Measurements from ENCODE around the gene INO80.

Gene INO80

GRCh38 chr15:40990789-40991188 is 125.3 kb downstream of the INO80 start:
- Histone ChIP-seq H3K27ac (ENCODE audit: insufficient read depth, low read depth, low read length, poor library complexity, severe bottlenecking) (no peak overlapping the region), H3K9me3 (ENCODE audit: control insufficient read depth, low read length) (no peaks in the 10 kb centered on the region), H3K4me3 (ENCODE audit: insufficient read depth, low read depth, low read length) (no peak overlapping the region), H3K4me1 (ENCODE audit: control insufficient read depth, insufficient read depth, low read length) (no peaks in the 10 kb centered on the region), H3K36me3 (ENCODE audit: control insufficient read depth, insufficient read depth, low read length) (peaks cover 7% of the 10 kb centered on the region), H3K27me3 (ENCODE audit: control insufficient read depth, insufficient read depth, low read length, poor library complexity, severe bottlenecking) (no peaks in the 10 kb centered on the region)
- WGBS, 2 experiments = 0% methylated on average over 1 of the region's 1 CpG

GRCh38 chr15:40990080-40990479 is 126.0 kb downstream of the INO80 start:
- Histone ChIP-seq H3K4me3 (ENCODE audit: insufficient read depth, low read depth, low read length) (no peak overlapping the region), H3K9me3 (ENCODE audit: control insufficient read depth, low read length) (no peaks in the 10 kb centered on the region), H3K36me3 (ENCODE audit: control insufficient read depth, insufficient read depth, low read length) (peaks cover 9% of the 10 kb centered on the region), H3K27me3 (ENCODE audit: control insufficient read depth, insufficient read depth, low read length, poor library complexity, severe bottlenecking) (no peaks in the 10 kb centered on the region), H3K4me1 (ENCODE audit: control insufficient read depth, insufficient read depth, low read length) (no peaks in the 10 kb centered on the region), H3K27ac (ENCODE audit: insufficient read depth, low read depth, low read length, poor library complexity, severe bottlenecking) (no peak overlapping the region)

- Histone ChIP-seq H3K9me3 (ENCODE audit: control insufficient read depth, low read length) (no peaks in the 10 kb centered on the region), H3K4me3 (ENCODE audit: insufficient read depth, low read depth, low read length) (no peak overlapping the region), H3K27me3 (ENCODE audit: control insufficient read depth, insufficient read depth, low read length, poor library complexity, severe bottlenecking) (no peaks in the 10 kb centered on the region), H3K36me3 (ENCODE audit: control insufficient read depth, insufficient read depth, low read length) (peaks cover 22% of the 10 kb centered on the region), H3K27ac (ENCODE audit: insufficient read depth, low read depth, low read length, poor library complexity, severe bottlenecking) (no peak overlapping the region), H3K4me1 (ENCODE audit: control insufficient read depth, insufficient read depth, low read length) (no peaks in the 10 kb centered on the region)
- 95 to 98% methylated on average over 1 to 3 of the region's 4 CpGs for WGBS, 2 experiments
Measured at GRCh38 chr15:40988156-40988555, 127.9 kb downstream of the INO80 start.

GRCh38 chr15:40986820-40987219 is 129.3 kb downstream of the INO80 start:
- H3K4me1 ChIP-seq (ENCODE audit: control insufficient read depth, insufficient read depth, low read length) = no peaks in the 10 kb centered on the region
- WGBS, 2 experiments = 96 to 98% methylated on average over 7 of the region's 7 CpGs
- H3K27ac ChIP-seq (ENCODE audit: insufficient read depth, low read depth, low read length, poor library complexity, severe bottlenecking) = no peak overlapping the region
- H3K27me3 ChIP-seq (ENCODE audit: control insufficient read depth, insufficient read depth, low read length, poor library complexity, severe bottlenecking) = no peaks in the 10 kb centered on the region
- no peak overlapping the region for H3K4me3 ChIP-seq (ENCODE audit: insufficient read depth, low read depth, low read length)
- H3K9me3 ChIP-seq (ENCODE audit: control insufficient read depth, low read length) = no peaks in the 10 kb centered on the region
- peaks cover 34% of the 10 kb centered on the region for H3K36me3 ChIP-seq (ENCODE audit: control insufficient read depth, insufficient read depth, low read length)

- H3K4me1 ChIP-seq (ENCODE audit: control insufficient read depth, insufficient read depth, low read length) = no peaks in the 10 kb centered on the region
- H3K27me3 ChIP-seq (ENCODE audit: control insufficient read depth, insufficient read depth, low read length, poor library complexity, severe bottlenecking) = no peaks in the 10 kb centered on the region
- no peak overlapping the region for H3K4me3 ChIP-seq (ENCODE audit: insufficient read depth, low read depth, low read length)
- no peak overlapping the region for H3K27ac ChIP-seq (ENCODE audit: insufficient read depth, low read depth, low read length, poor library complexity, severe bottlenecking)
- peaks cover 40% of the 10 kb centered on the region for H3K36me3 ChIP-seq (ENCODE audit: control insufficient read depth, insufficient read depth, low read length)
- WGBS, 2 experiments = 95% methylated on average over 6 of the region's 6 CpGs
- no peaks in the 10 kb centered on the region for H3K9me3 ChIP-seq (ENCODE audit: control insufficient read depth, low read length)
Measured at GRCh38 chr15:40985541-40986330, 130.3 kb downstream of the INO80 start.

GRCh38 chr15:40984964-40985363 is 131.1 kb downstream of the INO80 start:
- Histone ChIP-seq H3K4me1 (ENCODE audit: control insufficient read depth, insufficient read depth, low read length) (no peaks in the 10 kb centered on the region), H3K27me3 (ENCODE audit: control insufficient read depth, insufficient read depth, low read length, poor library complexity, severe bottlenecking) (no peaks in the 10 kb centered on the region), H3K9me3 (ENCODE audit: control insufficient read depth, low read length) (no peaks in the 10 kb centered on the region), H3K27ac (ENCODE audit: insufficient read depth, low read depth, low read length, poor library complexity, severe bottlenecking) (no peak overlapping the region), H3K4me3 (ENCODE audit: insufficient read depth, low read depth, low read length) (no peak overlapping the region), H3K36me3 (ENCODE audit: control insufficient read depth, insufficient read depth, low read length) (peaks cover 40% of the 10 kb centered on the region)
- WGBS, 2 experiments = 95 to 96% methylated on average over 4 of the region's 4 CpGs

GRCh38 chr15:40984406-40984805 is 131.7 kb downstream of the INO80 start:
- WGBS, 2 experiments = 93 to 96% methylated on average over 4 to 5 of the region's 5 CpGs
- H3K27me3 ChIP-seq (ENCODE audit: control insufficient read depth, insufficient read depth, low read length, poor library complexity, severe bottlenecking) = no peaks in the 10 kb centered on the region
- peaks cover 42% of the 10 kb centered on the region for H3K36me3 ChIP-seq (ENCODE audit: control insufficient read depth, insufficient read depth, low read length)
- H3K4me3 ChIP-seq (ENCODE audit: insufficient read depth, low read depth, low read length) = no peak overlapping the region
- H3K9me3 ChIP-seq (ENCODE audit: control insufficient read depth, low read length) = no peaks in the 10 kb centered on the region
- no peaks in the 10 kb centered on the region for H3K4me1 ChIP-seq (ENCODE audit: control insufficient read depth, insufficient read depth, low read length)
- no peak overlapping the region for H3K27ac ChIP-seq (ENCODE audit: insufficient read depth, low read depth, low read length, poor library complexity, severe bottlenecking)

GRCh38 chr15:40982855-40983254 is 133.2 kb downstream of the INO80 start:
- H3K4me1 ChIP-seq (ENCODE audit: control insufficient read depth, insufficient read depth, low read length) = no peaks in the 10 kb centered on the region
- H3K9me3 ChIP-seq (ENCODE audit: control insufficient read depth, low read length) = no peaks in the 10 kb centered on the region
- no peak overlapping the region for H3K27ac ChIP-seq (ENCODE audit: insufficient read depth, low read depth, low read length, poor library complexity, severe bottlenecking)
- no peak overlapping the region for H3K4me3 ChIP-seq (ENCODE audit: insufficient read depth, low read depth, low read length)
- H3K36me3 ChIP-seq (ENCODE audit: control insufficient read depth, insufficient read depth, low read length) = peaks cover 47% of the 10 kb centered on the region
- 96% methylated on average over 13 of the region's 13 CpGs for WGBS, 2 experiments
- H3K27me3 ChIP-seq (ENCODE audit: control insufficient read depth, insufficient read depth, low read length, poor library complexity, severe bottlenecking) = no peaks in the 10 kb centered on the region

- H3K9me3 ChIP-seq (ENCODE audit: control insufficient read depth, low read length) = no peaks in the 10 kb centered on the region
- peaks cover 49% of the 10 kb centered on the region for H3K36me3 ChIP-seq (ENCODE audit: control insufficient read depth, insufficient read depth, low read length)
- no peaks in the 10 kb centered on the region for H3K4me1 ChIP-seq (ENCODE audit: control insufficient read depth, insufficient read depth, low read length)
- no peak overlapping the region for H3K27ac ChIP-seq (ENCODE audit: insufficient read depth, low read depth, low read length, poor library complexity, severe bottlenecking)
- H3K27me3 ChIP-seq (ENCODE audit: control insufficient read depth, insufficient read depth, low read length, poor library complexity, severe bottlenecking) = no peaks in the 10 kb centered on the region
- H3K4me3 ChIP-seq (ENCODE audit: insufficient read depth, low read depth, low read length) = no peak overlapping the region
- 89 to 94% methylated on average over 3 of the region's 3 CpGs for WGBS, 2 experiments
Measured at GRCh38 chr15:40981186-40981585, 134.9 kb downstream of the INO80 start.

- WGBS, 2 experiments = 94 to 96% methylated on average over 4 of the region's 4 CpGs
- no peaks in the 10 kb centered on the region for H3K27me3 ChIP-seq (ENCODE audit: control insufficient read depth, insufficient read depth, low read length, poor library complexity, severe bottlenecking)
- no peaks in the 10 kb centered on the region for H3K4me1 ChIP-seq (ENCODE audit: control insufficient read depth, insufficient read depth, low read length)
- H3K9me3 ChIP-seq (ENCODE audit: control insufficient read depth, low read length) = no peaks in the 10 kb centered on the region
- peaks cover 31% of the 10 kb centered on the region for H3K36me3 ChIP-seq (ENCODE audit: control insufficient read depth, insufficient read depth, low read length)
- H3K27ac ChIP-seq (ENCODE audit: insufficient read depth, low read depth, low read length, poor library complexity, severe bottlenecking) = no peak overlapping the region
- no peak overlapping the region for H3K4me3 ChIP-seq (ENCODE audit: insufficient read depth, low read depth, low read length)
Measured at GRCh38 chr15:40978562-40978961, 137.5 kb downstream of the INO80 start.
